Measurements from ENCODE around the gene ETS1.

Gene ETS1

DNA sequence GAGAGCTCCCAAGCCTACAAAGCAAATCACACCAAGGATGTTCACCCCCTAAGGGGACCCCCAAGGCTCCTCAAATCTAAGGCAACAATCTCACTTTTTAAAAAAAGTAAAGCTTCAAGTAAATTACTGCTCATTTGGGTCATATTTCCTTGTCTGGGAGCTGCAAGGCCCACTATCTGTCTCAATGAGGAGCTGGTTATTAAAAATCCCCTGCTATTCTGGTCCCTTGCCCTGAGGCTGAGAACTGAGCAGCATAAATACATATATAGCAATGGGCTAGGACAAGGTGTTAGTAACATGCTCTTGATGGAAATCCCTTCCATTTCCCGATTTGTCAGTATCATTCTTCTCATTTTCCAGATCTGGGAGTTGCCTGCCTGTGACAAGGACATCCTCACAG lies 119.2 kb downstream of the ETS1 start:
- no peak for DNase-seq (ENCODE audit: low spot score)
- TF ChIP-seq, protein P1, sequence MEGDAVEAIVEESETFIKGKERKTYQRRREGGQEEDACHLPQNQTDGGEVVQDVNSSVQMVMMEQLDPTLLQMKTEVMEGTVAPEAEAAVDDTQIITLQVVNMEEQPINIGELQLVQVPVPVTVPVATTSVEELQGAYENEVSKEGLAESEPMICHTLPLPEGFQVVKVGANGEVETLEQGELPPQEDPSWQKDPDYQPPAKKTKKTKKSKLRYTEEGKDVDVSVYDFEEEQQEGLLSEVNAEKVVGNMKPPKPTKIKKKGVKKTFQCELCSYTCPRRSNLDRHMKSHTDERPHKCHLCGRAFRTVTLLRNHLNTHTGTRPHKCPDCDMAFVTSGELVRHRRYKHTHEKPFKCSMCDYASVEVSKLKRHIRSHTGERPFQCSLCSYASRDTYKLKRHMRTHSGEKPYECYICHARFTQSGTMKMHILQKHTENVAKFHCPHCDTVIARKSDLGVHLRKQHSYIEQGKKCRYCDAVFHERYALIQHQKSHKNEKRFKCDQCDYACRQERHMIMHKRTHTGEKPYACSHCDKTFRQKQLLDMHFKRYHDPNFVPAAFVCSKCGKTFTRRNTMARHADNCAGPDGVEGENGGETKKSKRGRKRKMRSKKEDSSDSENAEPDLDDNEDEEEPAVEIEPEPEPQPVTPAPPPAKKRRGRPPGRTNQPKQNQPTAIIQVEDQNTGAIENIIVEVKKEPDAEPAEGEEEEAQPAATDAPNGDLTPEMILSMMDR (IDR thresholded peaks at IDR 0.05; ENCODE audit: extremely low read depth, missing control alignments): no peak

DNA sequence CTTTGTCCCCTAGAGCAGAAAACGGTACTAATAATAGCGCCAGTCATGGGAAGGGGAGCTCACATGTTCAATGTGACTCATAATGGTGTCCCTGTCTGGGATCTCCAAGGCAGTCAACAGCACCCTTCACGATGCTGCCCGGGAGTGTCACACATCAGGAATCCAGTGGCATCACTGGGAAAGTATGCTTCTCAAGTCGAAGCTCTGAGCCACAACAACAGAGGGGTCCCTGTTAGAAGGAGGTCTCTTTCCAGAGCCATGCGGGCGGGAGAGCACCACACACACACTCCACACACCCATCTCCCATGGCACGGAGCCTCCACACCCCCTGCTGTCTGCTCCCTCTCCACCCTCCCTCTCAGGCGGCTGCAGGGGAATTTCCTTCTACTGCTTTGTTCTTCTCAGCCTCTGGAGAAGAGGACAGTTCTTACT lies 119.7 kb downstream of the ETS1 start:
- TF ChIP-seq, protein P1 (IDR thresholded peaks at IDR 0.05; ENCODE audit: extremely low read depth, missing control alignments): no peak
- no peak for DNase-seq (ENCODE audit: low spot score)

DNA sequence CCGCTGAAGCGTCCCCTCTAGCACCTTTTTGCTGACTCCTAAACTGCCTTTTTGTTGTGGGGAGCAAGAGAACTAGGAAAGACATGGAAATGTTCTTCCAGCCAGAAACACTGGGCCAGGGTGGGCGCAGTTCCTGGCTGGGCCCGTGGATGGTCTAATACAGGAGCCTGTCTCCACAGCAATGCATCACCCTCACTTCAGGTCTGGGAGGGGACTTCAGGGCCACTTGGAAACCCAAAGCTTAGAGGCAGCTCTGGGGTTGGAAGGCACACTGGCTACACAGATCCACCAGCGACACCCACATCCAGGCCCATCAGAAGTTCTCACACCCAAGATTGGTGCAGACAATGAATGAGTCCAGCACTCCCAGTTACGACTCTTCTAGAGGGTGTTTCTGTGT lies 120.3 kb downstream of the ETS1 start:
- TF ChIP-seq, protein P1 (IDR thresholded peaks at IDR 0.05; ENCODE audit: extremely low read depth, missing control alignments): no peak
- no peak for DNase-seq (ENCODE audit: low spot score)

DNA sequence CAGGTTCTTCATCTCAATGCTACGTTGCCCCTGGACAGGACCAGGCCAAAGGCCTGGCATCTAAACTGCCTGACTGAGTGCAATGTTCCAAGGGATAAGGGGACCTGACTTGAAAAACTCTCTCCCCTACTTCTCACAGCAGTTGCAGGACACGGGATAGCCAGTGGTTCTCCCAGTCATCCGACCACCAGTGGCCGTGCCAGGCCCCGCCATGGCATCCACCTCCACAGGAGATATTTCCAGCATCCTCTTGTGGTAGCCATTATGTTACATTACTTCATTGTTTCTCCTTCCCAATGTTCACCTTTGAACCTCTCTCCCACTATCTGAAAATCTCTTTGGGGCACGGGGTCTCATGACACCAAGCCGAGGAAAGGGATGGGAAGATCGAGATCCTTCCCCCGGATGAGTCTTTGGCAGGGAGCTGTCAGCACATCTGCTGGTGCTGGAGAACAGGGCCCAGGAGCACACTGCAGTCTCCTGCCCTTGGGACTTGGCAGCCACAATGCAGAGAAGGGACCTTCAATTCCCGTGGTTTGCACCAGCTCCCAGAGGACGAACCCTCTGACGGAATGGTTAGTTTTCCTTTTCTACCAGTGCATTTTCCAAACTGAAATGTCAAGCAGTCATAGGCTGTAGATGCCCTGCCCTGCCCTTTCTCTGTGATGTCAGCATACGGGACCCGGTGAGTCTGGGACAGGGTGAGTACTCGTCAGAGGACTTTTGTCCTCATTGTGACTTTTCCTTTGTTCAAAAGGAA lies 121.2 kb downstream of the ETS1 start:
- TF ChIP-seq, protein P1 (IDR thresholded peaks at IDR 0.05; ENCODE audit: extremely low read depth, missing control alignments): no peak
- DNase-seq (ENCODE audit: low spot score): no peak

DNA sequence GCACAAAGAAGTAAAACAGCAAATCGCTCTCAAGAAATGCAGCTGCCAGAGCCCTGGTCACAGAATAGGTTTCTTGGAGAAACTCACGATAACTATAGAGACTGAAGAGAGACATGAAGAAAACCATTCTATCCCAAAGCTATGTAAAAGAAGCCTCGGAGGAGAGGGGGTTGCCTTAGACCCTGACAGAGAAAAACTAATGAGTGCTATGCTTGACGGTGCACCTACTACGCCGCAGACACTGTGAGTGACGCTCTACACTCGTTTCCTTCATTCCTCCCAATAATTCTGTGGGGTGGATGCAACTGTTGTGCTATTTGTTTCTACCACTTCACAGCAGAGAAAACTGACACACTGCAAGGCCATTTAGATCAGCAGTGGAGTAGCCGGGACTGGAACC lies 121.8 kb downstream of the ETS1 start:
- TF ChIP-seq, protein P1 (IDR thresholded peaks at IDR 0.05; ENCODE audit: extremely low read depth, missing control alignments): no peak
- DNase-seq (ENCODE audit: low spot score): no peak

DNA sequence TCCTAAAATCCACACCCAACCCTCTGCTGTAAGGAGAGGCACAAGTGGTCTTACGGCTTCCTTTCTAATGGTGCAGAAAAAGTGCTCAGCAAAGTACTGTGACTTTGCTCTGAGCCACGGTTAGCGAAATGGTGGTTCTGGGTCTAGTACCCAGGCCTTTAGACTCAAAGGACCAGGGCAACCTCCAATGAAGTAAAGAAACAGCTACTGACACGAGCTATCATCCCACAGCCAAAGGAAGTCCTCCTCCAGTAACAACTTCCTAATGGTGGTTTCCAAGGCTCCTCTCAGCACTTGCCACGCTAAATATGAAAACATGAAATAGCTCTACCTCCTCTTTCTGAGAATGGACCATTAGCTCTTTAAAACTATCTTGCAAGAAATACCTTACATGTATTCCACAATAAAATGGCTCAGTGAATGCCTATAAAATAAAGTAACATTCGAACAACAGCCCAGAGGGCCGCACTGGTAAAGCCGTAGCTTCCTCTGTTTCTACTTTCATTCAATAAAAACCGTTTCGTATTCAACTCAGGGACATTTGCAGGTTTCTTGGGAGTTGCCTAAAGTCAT lies 122.4 kb downstream of the ETS1 start:
- no peak for DNase-seq (ENCODE audit: low spot score)
- TF ChIP-seq, protein P1 (IDR thresholded peaks at IDR 0.05; ENCODE audit: extremely low read depth, missing control alignments): no peak

DNA sequence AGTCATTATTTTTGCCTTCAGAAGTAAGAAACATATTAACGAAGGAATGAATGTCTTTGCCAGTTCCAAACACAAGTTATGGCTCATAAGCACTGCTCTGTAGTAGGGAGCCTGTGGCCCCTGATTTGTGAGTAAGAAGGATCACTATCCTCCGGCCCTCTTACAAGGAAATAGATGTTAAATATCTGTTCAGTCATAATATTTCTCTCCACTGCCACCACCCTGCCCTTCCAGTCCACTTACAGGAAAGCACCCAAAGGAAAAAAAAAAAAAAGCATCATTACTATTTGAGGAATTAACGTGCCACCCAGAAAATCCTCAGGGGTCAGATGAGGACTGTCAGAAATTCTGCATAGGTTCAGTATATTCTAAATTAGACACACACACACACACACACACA lies 123.4 kb downstream of the ETS1 start:
- TF ChIP-seq, protein P1 (IDR thresholded peaks at IDR 0.05; ENCODE audit: extremely low read depth, missing control alignments): no peak
- no peak for DNase-seq (ENCODE audit: low spot score)

Data from GM20000 (cell line).